K562 (cell line): Measurements from ENCODE around the gene TEAD3. TPM values are rescaled to one million over a fixed set of nuclear protein-coding genes. Genes with fewer than 3 reads are reported as not detected.
A peak's percentile ranks its signal among the peaks of the same experiment; 100 is the strongest.

ENCODE experiments used
- ETV5 ChIP-seq: sonication (generic); formaldehyde crosslinking; IDR thresholded peaks from 2 replicates; pipeline ENCODE4 v1.4.0; 2020; ENCODE audit warnings: low read depth, mild to moderate bottlenecking, missing genetic modification reagents
- FOXP1 ChIP-seq: sonication (generic); formaldehyde crosslinking; IDR thresholded peaks from 2 replicates; pipeline ENCODE4 v1.8.0; 2022; ENCODE audit warnings: mild to moderate bottlenecking, missing genetic modification reagents
- GABPB2 ChIP-seq: fragments of 250-450 bp; sonication (Bioruptor Pico); conservative IDR thresholded peaks from 2 replicates; pipeline ENCODE4 v1.5.1; 2021; ENCODE audit warnings: mild to moderate bottlenecking
- HMGXB4 ChIP-seq: sonication (generic); formaldehyde crosslinking; IDR thresholded peaks from 2 replicates; pipeline ENCODE4 v1.8.1; 2023; ENCODE audit warnings: mild to moderate bottlenecking, missing genetic modification reagents
- ID3 ChIP-seq, 2 experiments: fragments of 250-450 bp in 1 of 2; fragments of 450-650 bp in 1 of 2; sonication (Bioruptor Pico) in 1 of 2; IDR thresholded peaks; 2 replicates each; pipeline versions ENCODE4 v1.6.1 to v1.8.0; 2016 to 2021; ENCODE audit warnings: mild to moderate bottlenecking in 2 of 2, moderate library complexity in 2 of 2, missing compliant biosample characterization in 1 of 2, missing genetic modification characterization in 1 of 2
- MTA3 ChIP-seq: fragments of 450-650 bp; formaldehyde crosslinking; IDR thresholded peaks from 2 replicates; pipeline ENCODE4 v1.6.1; 2017; ENCODE audit warnings: mild to moderate bottlenecking, borderline replicate concordance
- MXD1 ChIP-seq: fragments of 250-450 bp; sonication (Bioruptor Pico); IDR thresholded peaks from 2 replicates; pipeline ENCODE4 v1.8.0; 2021; ENCODE audit warnings: borderline replicate concordance, mild to moderate bottlenecking, moderate library complexity; ENCODE audit not compliant: poor library complexity, severe bottlenecking
- MYC ChIP-seq, 2 experiments: fragments of 250-450 bp in 1 of 2; sonication (Bioruptor Pico) in 1 of 2; IDR thresholded peaks; 2 replicates each; pipeline versions ENCODE4 v1.5.1 to v1.6.1; 2012 to 2021; ENCODE audit warnings: low read depth in 2 of 2, borderline replicate concordance in 1 of 2, improper control_type of control experiment in 1 of 2, low read length in 1 of 2, mild to moderate bottlenecking in 1 of 2, moderate library complexity in 1 of 2
- NFIC ChIP-seq: fragments of 450-650 bp; IDR thresholded peaks from 2 replicates; pipeline ENCODE4 v1.6.1; 2017; ENCODE audit warnings: mild to moderate bottlenecking, inconsistent platforms
- POLR2B ChIP-seq: fragments of 450-650 bp; IDR thresholded peaks from 2 replicates; pipeline ENCODE4 v1.6.1; 2018; ENCODE audit warnings: low read depth; ENCODE audit not compliant: partially characterized antibody
- PRDM10 ChIP-seq: fragments of 450-650 bp; IDR thresholded peaks from 2 replicates; pipeline ENCODE4 v1.6.1; 2018; ENCODE audit not compliant: partially characterized antibody
- RBM14 ChIP-seq: fragments of 200-400 bp; formaldehyde crosslinking; IDR thresholded peaks from 2 replicates; pipeline ENCODE4 v1.6.1; 2018; ENCODE audit warnings: low read depth, mild to moderate bottlenecking, low read length, moderate library complexity, borderline replicate concordance; ENCODE audit not compliant: insufficient read depth
- RBM22 ChIP-seq: fragments of 200-400 bp; formaldehyde crosslinking; IDR thresholded peaks from 2 replicates; pipeline ENCODE4 v1.6.1; 2018; ENCODE audit warnings: low read length, low read depth; ENCODE audit not compliant: poor library complexity, severe bottlenecking
- ZBTB9 ChIP-seq: fragments of 450-650 bp; formaldehyde crosslinking; IDR thresholded peaks from 2 replicates; pipeline ENCODE4 v1.4.0; 2020; ENCODE audit warnings: mild to moderate bottlenecking, moderate library complexity
- ZFX ChIP-seq: sonication (generic); formaldehyde crosslinking; IDR thresholded peaks from 2 replicates; pipeline ENCODE4 v1.8.0; 2022; ENCODE audit warnings: mild to moderate bottlenecking, missing genetic modification reagents, moderate library complexity
- ZNF143 ChIP-seq: sonication (generic); formaldehyde crosslinking; IDR thresholded peaks from 2 replicates; pipeline ENCODE4 v1.9.0; 2022; ENCODE audit warnings: mild to moderate bottlenecking, missing genetic modification reagents
- ZNF696 ChIP-seq: fragments of 250-450 bp; sonication (Bioruptor Pico); conservative IDR thresholded peaks from 2 replicates; pipeline ENCODE4 v1.4.0; 2020; ENCODE audit warnings: mild to moderate bottlenecking, moderate library complexity
- polyA plus RNA-seq, 8 experiments: library from polyadenylated mRNA; depleted of rRNA in 4 of 8; stranded (reverse) in 5 of 8; unstranded in 3 of 8; fragments of >200 nt; fragmentation: Nextera tagmentation in 2 of 8; fragmentation: Illumina TruSeq in 1 of 8; extraction: Ambion mirVana in 2 of 8; extraction: Trizol in 1 of 8; gene quantifications; 2 replicates each; pipeline versions ENCODE4 v1.2.1 to v1.2.3, GENCODE V29; 2011 to 2014; ENCODE audit warnings: inconsistent platforms in 1 of 8, missing spikeins in 1 of 8
- total RNA-seq, 7 experiments: library from RNA; depleted of rRNA in 6 of 7; stranded (reverse); fragments of >200 nt in 6 of 7; fragmentation: Illumina TruSeq in 2 of 7; extraction: Trizol in 2 of 7; gene quantifications; 2 replicates each; pipeline versions ENCODE4 v1.2.1 to v1.2.3, GENCODE V29; 2011 to 2021; ENCODE audit warnings: low replicate concordance in 1 of 7

TEAD3 gene
- total and polyA plus RNA-seq, 9 of the 15 experiments (the other 6 are each of a cell fraction or from before 2014, with no cell fraction given), result 0.63 to 13.2 (median 3.3) TPM

- TF ChIP-seq ZFX (peak; percentile 39; the same call in 1 of the 2 replicates), GABPB2 (no peak), ZBTB9 (CRISPR knock-in tag) (peak; percentile 39), ETV5 (CRISPR knock-in tag) (peak; percentile 41; the same call in 1 of the 2 replicates), PRDM10 (no peak), RBM22 (peak; percentile 67), MXD1 (peak; percentile 45), ZNF696 (CRISPR knock-in tag) (no peak), NFIC (peak; percentile 91), MTA3 (peak; percentile 79; the same call in 1 of the 2 replicates), HMGXB4 (CRISPR knock-in tag) (no peak), POLR2B (peak; percentile 41), RBM14 (no peak), ZNF143 (0 out of 2 replicates have a peak, but pooled peaks have one; percentile 26), ID3 (CRISPR knock-in tag; IDR thresholded peaks at IDR 0.05) (no peak), ID3 (tag; IDR thresholded peaks at IDR 0.05) (peak; percentile 55; the same call in 1 of the 2 replicates), FOXP1 (CRISPR knock-in tag) (peak; percentile 57; the same call in 1 of the 2 replicates), MYC (IDR thresholded peaks at IDR 0.05; ENCODE audit: low read depth, low read length) (peak; percentile 72), MYC (CRISPR knock-in tag; IDR thresholded peaks at IDR 0.05; ENCODE audit: borderline replicate concordance, low read depth) (no peak)
These were observed 44.4 kb downstream of the TEAD3 start, which contains the start of gene FANCE (continued) for GRCh38 chr6:35452183-35453090.
